Measurements from ENCODE around the gene CAMK1G.

DNA sequence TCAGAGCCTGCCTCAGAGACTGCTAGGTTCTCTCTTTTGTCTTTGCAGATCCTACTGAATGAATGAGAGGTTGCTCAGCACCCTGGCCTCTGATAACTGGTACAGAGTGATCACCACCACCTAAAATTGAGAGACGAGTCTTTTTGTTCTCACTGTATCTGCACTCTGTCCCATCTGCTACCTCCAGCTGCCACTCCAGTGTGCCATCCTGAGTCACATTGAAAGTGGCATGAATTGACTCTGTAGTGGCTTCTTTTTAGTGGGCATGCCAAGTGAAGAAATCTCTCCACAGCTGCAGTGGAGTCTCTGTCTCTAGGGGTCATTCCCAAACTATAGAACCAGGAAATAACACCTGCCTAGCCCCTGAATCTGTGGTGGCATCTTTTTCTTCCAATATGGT, 14.7 kb downstream of the CAMK1G start:
- TF ChIP-seq EZH2 (IDR thresholded peaks at IDR 0.05; ENCODE audit: borderline replicate concordance, low read depth, low read length): no peak
- TF ChIP-seq, protein P1, sequence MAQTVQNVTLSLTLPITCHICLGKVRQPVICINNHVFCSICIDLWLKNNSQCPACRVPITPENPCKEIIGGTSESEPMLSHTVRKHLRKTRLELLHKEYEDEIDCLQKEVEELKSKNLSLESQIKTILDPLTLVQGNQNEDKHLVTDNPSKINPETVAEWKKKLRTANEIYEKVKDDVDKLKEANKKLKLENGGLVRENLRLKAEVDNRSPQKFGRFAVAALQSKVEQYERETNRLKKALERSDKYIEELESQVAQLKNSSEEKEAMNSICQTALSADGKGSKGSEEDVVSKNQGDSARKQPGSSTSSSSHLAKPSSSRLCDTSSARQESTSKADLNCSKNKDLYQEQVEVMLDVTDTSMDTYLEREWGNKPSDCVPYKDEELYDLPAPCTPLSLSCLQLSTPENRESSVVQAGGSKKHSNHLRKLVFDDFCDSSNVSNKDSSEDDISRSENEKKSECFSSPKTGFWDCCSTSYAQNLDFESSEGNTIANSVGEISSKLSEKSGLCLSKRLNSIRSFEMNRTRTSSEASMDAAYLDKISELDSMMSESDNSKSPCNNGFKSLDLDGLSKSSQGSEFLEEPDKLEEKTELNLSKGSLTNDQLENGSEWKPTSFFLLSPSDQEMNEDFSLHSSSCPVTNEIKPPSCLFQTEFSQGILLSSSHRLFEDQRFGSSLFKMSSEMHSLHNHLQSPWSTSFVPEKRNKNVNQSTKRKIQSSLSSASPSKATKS (CRISPR knock-in tag; IDR thresholded peaks at IDR 0.05): no peak
- TF ChIP-seq CHD2 (IDR thresholded peaks at IDR 0.05; ENCODE audit: low read depth, low read length): no peak
